Lower leg skin (tissue), 3 donors: ENCODE data around the gene APOL6.

ENCODE experiments used
- POLR2A ChIP-seq, 2 donors: fragments of 450-650 bp; IDR thresholded peaks; one replicate each; pipeline ENCODE4 v1.6.1; 2016 to 2017; ENCODE audit warnings: antibody characterized with exemption in 2 of 2, mild to moderate bottlenecking in 1 of 2, moderate library complexity in 1 of 2
- TF ChIP-seq, protein P1 (sequence below), 3 donors: fragments of 450-650 bp; IDR thresholded peaks; one replicate each; pipeline ENCODE4 v1.5.1; 2016; ENCODE audit warnings: antibody characterized with exemption in 3 of 3, mild to moderate bottlenecking in 3 of 3, moderate library complexity in 2 of 3

- TF ChIP-seq, protein P1, sequence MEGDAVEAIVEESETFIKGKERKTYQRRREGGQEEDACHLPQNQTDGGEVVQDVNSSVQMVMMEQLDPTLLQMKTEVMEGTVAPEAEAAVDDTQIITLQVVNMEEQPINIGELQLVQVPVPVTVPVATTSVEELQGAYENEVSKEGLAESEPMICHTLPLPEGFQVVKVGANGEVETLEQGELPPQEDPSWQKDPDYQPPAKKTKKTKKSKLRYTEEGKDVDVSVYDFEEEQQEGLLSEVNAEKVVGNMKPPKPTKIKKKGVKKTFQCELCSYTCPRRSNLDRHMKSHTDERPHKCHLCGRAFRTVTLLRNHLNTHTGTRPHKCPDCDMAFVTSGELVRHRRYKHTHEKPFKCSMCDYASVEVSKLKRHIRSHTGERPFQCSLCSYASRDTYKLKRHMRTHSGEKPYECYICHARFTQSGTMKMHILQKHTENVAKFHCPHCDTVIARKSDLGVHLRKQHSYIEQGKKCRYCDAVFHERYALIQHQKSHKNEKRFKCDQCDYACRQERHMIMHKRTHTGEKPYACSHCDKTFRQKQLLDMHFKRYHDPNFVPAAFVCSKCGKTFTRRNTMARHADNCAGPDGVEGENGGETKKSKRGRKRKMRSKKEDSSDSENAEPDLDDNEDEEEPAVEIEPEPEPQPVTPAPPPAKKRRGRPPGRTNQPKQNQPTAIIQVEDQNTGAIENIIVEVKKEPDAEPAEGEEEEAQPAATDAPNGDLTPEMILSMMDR (IDR thresholded peaks at IDR 0.05) = no peak
- TF ChIP-seq POLR2A (IDR thresholded peaks at IDR 0.05) = no peak
Observed at GRCh38 chr22:35625763-35626432, 22.3 kb upstream of the APOL6 start.
